H1 (cell line): ENCODE measurements around the gene MIER2. TPM values are rescaled to one million over a fixed set of nuclear protein-coding genes. Genes with fewer than 3 reads are reported as not detected.

Source experiments
- CTCF ChIA-PET: fragments of 300-600 bp; sonication (Branson Sonifier 250); formaldehyde crosslinking; loops from one replicate; lab custom pipeline; 2021; ENCODE audit not compliant: partially characterized antibody; lab: Charles Lee
- POLR2A ChIA-PET: fragments of 300-600 bp; sonication (Branson Sonifier 250); formaldehyde crosslinking; loops from one replicate; lab custom pipeline; 2021; ENCODE audit warnings: inconsistent platforms; ENCODE audit not compliant: partially characterized antibody; lab: Charles Lee
- DNase-seq, 2 experiments: peaks; one replicate each; pipeline versions ENCODE4 v3.0.0 to v3.0.0-alpha.2; 2010 to 2022; ENCODE audit warnings: low spot score in 2 of 2, low read depth in 1 of 2, mixed read lengths in 1 of 2
- FAIRE-seq: peaks from 2 replicates; lab custom pipeline; 2011; peaks lifted over from hg19 to GRCh38; lab: Jason Lieb, UNC
- H2AFZ ChIP-seq: 2 replicates; pipeline ENCODE4 v1.8.1; 2012; ENCODE audit warnings: low read length, inconsistent platforms
- H2AK5ac ChIP-seq: 2 replicates; pipeline ENCODE4 v1.6.1; 2013; ENCODE audit warnings: low read depth, low read length
- H2BK120ac ChIP-seq: replicated peaks from 2 replicates; pipeline ENCODE3; 2013; ENCODE audit warnings: low read depth, low read length, inconsistent platforms
- H2BK12ac ChIP-seq: 2 replicates; pipeline ENCODE4 v1.6.1; 2013; ENCODE audit warnings: low read depth, low read length
- H2BK15ac ChIP-seq: 2 replicates; pipeline ENCODE4 v1.6.1; 2013; ENCODE audit warnings: low read length
- H2BK20ac ChIP-seq: 2 replicates; pipeline ENCODE4 v1.6.1; 2013; ENCODE audit warnings: low read length
- H2BK5ac ChIP-seq: 2 replicates; pipeline ENCODE4 v1.6.1; 2013; ENCODE audit warnings: low read depth, low read length
- H3K14ac ChIP-seq: 2 replicates; pipeline ENCODE4 v1.6.1; 2013; ENCODE audit warnings: inconsistent platforms; ENCODE audit not compliant: insufficient read length
- H3K18ac ChIP-seq: 2 replicates; pipeline ENCODE4 v1.6.1; 2013; ENCODE audit warnings: low read length; ENCODE audit errors: extremely low read depth
- H3K23ac ChIP-seq: 2 replicates; pipeline ENCODE4 v1.6.1; 2013; ENCODE audit warnings: inconsistent platforms; ENCODE audit not compliant: insufficient read length
- H3K23me2 ChIP-seq: 2 replicates; pipeline ENCODE4 v1.6.1; 2013; ENCODE audit warnings: low read depth, low read length
- H3K27ac ChIP-seq: 2 replicates; pipeline ENCODE4 v1.6.1; 2011; ENCODE audit warnings: low read depth, low read length, inconsistent platforms
- H3K27me3 ChIP-seq, 4 experiments: replicated peaks in 1 of 4; 1 replicate in 1 of 4; 2 replicates in 3 of 4; pipeline versions ENCODE4 v1.6.1 to v1.8.1; 2011 to 2013; ENCODE audit warnings: low read length in 3 of 4, mild to moderate bottlenecking in 3 of 4, inconsistent platforms in 2 of 4, mixed read lengths in 2 of 4, moderate library complexity in 1 of 4; ENCODE audit not compliant: control insufficient read depth in 3 of 4, insufficient read depth in 3 of 4; ENCODE audit errors: extremely low read depth in 1 of 4
- H3K36me3 ChIP-seq, 4 experiments: 2 replicates each; pipeline versions ENCODE4 v1.6.1 to v1.8.1; 2011 to 2013; ENCODE audit warnings: mild to moderate bottlenecking in 4 of 4, low read length in 3 of 4, moderate library complexity in 2 of 4, control low read depth in 1 of 4, inconsistent platforms in 1 of 4; ENCODE audit not compliant: insufficient read depth in 4 of 4, control insufficient read depth in 2 of 4
- H3K4ac ChIP-seq: replicated peaks from 2 replicates; pipeline ENCODE3; 2013; ENCODE audit warnings: low read length, low read depth, mixed read lengths, inconsistent platforms; ENCODE audit not compliant: insufficient read length
- H3K4me1 ChIP-seq, 4 experiments: replicated peaks in 1 of 4; 1 replicate in 1 of 4; 2 replicates in 3 of 4; pipeline versions ENCODE4 v1.6.1 to v1.8.1; 2011 to 2013; ENCODE audit warnings: low read length in 3 of 4, inconsistent platforms in 2 of 4, mixed read lengths in 1 of 4; ENCODE audit not compliant: insufficient read depth in 4 of 4, control insufficient read depth in 3 of 4
- H3K4me2 ChIP-seq, 2 experiments: 2 replicates each; pipeline versions ENCODE4 v1.6.1 to v1.8.1; 2011 to 2013; ENCODE audit warnings: low read depth in 2 of 2, low read length in 2 of 2, control low read depth in 1 of 2, inconsistent platforms in 1 of 2, mild to moderate bottlenecking in 1 of 2; ENCODE audit not compliant: insufficient read depth in 1 of 2
- H3K4me3 ChIP-seq, 4 experiments: fragments of 200-600, 300-600 bp in 1 of 4; sonication (generic), shearing (Covaris generic), sonication (Bioruptor Twin) in 1 of 4; 2 replicates each; pipeline versions ENCODE4 v1.5.1 to v1.8.1; 2011 to 2016; ENCODE audit warnings: low read length in 4 of 4, low read depth in 3 of 4, control low read depth in 2 of 4, inconsistent platforms in 2 of 4, mild to moderate bottlenecking in 2 of 4, mixed read lengths in 1 of 4, moderate library complexity in 1 of 4; ENCODE audit not compliant: insufficient read depth in 2 of 4; ENCODE audit errors: extremely low read depth in 1 of 4
- H3K56ac ChIP-seq: replicated peaks from 2 replicates; pipeline ENCODE3; 2013; ENCODE audit warnings: low read depth, mild to moderate bottlenecking, mixed read lengths, low read length, inconsistent platforms; ENCODE audit not compliant: insufficient read length
- H3K79me1 ChIP-seq: 2 replicates; pipeline ENCODE4 v1.6.1; 2013; ENCODE audit warnings: low read depth, low read length, control low read depth
- H3K79me2 ChIP-seq, 2 experiments: 2 replicates each; pipeline versions ENCODE4 v1.6.1 to v1.8.1; 2012 to 2013; ENCODE audit warnings: low read length in 2 of 2, mild to moderate bottlenecking in 2 of 2, inconsistent platforms in 1 of 2; ENCODE audit not compliant: insufficient read depth in 2 of 2, control insufficient read depth in 1 of 2
- H3K9ac ChIP-seq, 4 experiments: replicated peaks in 1 of 4; 1 replicate in 1 of 4; 2 replicates in 3 of 4; pipeline versions ENCODE4 v1.6.1 to v1.8.1; 2011 to 2013; ENCODE audit warnings: low read depth in 3 of 4, low read length in 3 of 4, control low read depth in 2 of 4, mild to moderate bottlenecking in 2 of 4, moderate library complexity in 2 of 4, inconsistent platforms in 1 of 4; ENCODE audit errors: extremely low read depth in 1 of 4
- H3K9me3 ChIP-seq, 2 experiments: 2 replicates each; pipeline versions ENCODE4 v1.6.1 to v1.8.1; 2012 to 2013; ENCODE audit warnings: mild to moderate bottlenecking in 2 of 2, moderate library complexity in 2 of 2, control low read depth in 1 of 2, inconsistent platforms in 1 of 2, low read depth in 1 of 2, low read length in 1 of 2, mixed read lengths in 1 of 2; ENCODE audit not compliant: insufficient read depth in 2 of 2
- H4K20me1 ChIP-seq, 2 experiments: replicated peaks in 1 of 2; 2 replicates each; pipeline versions ENCODE3 to v1.8.1; 2011 to 2013; ENCODE audit warnings: inconsistent platforms in 2 of 2, low read length in 2 of 2, mild to moderate bottlenecking in 1 of 2; ENCODE audit not compliant: insufficient read depth in 2 of 2, control insufficient read depth in 1 of 2
- H4K5ac ChIP-seq: 2 replicates; pipeline ENCODE4 v1.6.1; 2013; ENCODE audit warnings: low read length, low read depth, mixed read lengths, inconsistent platforms; ENCODE audit not compliant: insufficient read length
- H4K8ac ChIP-seq: 2 replicates; pipeline ENCODE4 v1.8.0; 2013; ENCODE audit warnings: mild to moderate bottlenecking, moderate library complexity, low read length, inconsistent platforms; ENCODE audit not compliant: insufficient read depth; ENCODE audit errors: extremely low read depth
- H4K91ac ChIP-seq: replicated peaks from 2 replicates; pipeline ENCODE3; 2013; ENCODE audit warnings: low read length, mixed read lengths, inconsistent platforms; ENCODE audit not compliant: insufficient read length
- MAX ChIP-seq: IDR thresholded peaks from 2 replicates; pipeline ENCODE4 v1.6.1; 2012; ENCODE audit warnings: inconsistent platforms
- SUZ12 ChIP-seq: fragments of 200-600 bp; sonication (generic); IDR thresholded peaks from 2 replicates; pipeline ENCODE4 v1.6.1; 2012; ENCODE audit warnings: mild to moderate bottlenecking, inconsistent platforms, low read length, moderate library complexity, mixed read lengths
- YY1 ChIP-seq: IDR thresholded peaks from 2 replicates; pipeline ENCODE4 v1.6.1; 2011; ENCODE audit warnings: low read depth, mild to moderate bottlenecking, low read length
- WGBS, 2 experiments: shearing (Covaris generic) in 1 of 2; methylation state at CpG; one replicate each; pipeline versions ENCODE4 v1.1.6 to v1.1.7; 2013 to 2015; ENCODE audit warnings: low lambda C conversion rate in 2 of 2, mixed read lengths in 2 of 2, inconsistent platforms in 1 of 2, low coverage in 1 of 2, missing lambda C conversion rate in 1 of 2; ENCODE audit not compliant: insufficient replicate concordance in 2 of 2, insufficient coverage in 1 of 2, insufficient read length in 1 of 2; ENCODE audit errors: extremely low coverage in 1 of 2, missing lambda C conversion rate in 1 of 2; 5-methylcytosine and 5-hydroxymethylcytosine counted together
- polyA plus RNA-seq, 7 experiments: library from polyadenylated mRNA; depleted of rRNA in 3 of 7; stranded (reverse) in 5 of 7; unstranded in 2 of 7; fragments of >200 nt in 5 of 7; fragments of 200-250 nt in 2 of 7; gene quantifications; 1 replicate in 5 of 7; 2 replicates in 1 of 7; 4 replicates in 1 of 7; pipeline versions ENCODE4 v1.2.1 to v1.2.3, GENCODE V29; 2011 to 2013; ENCODE audit warnings: missing spikeins in 2 of 7, mixed read lengths in 2 of 7
- total RNA-seq: library from RNA; stranded (reverse); fragmentation: NEBNext Ultra II Directional; extraction: Animal tissue kit (Norgen Biotek cat#: 25700); gene quantifications from 2 replicates; pipeline ENCODE4 v1.2.1, GENCODE V29; 2021

Gene MIER2
- total and polyA plus RNA-seq, 2 of the 8 experiments (the other 6 are each of a cell fraction or from before 2014, with no cell fraction given): 30.3 to 48.3 TPM

GRCh38 chr19:273393-273792 is 71.2 kb downstream of the MIER2 start:
- H3K79me2 ChIP-seq: no peaks in the 10 kb centered on the region
- no peak overlapping the region for H2BK120ac ChIP-seq
- DNase-seq: no peak
- H3K14ac ChIP-seq: no peak overlapping the region
- H3K18ac ChIP-seq: no peak overlapping the region
- no peak overlapping the region for H2BK12ac ChIP-seq
- no peaks in the 10 kb centered on the region for H3K79me1 ChIP-seq
- H3K4me2 ChIP-seq: no peak overlapping the region
- H3K23me2 ChIP-seq: no peaks in the 10 kb centered on the region
- H3K4ac ChIP-seq: no peak overlapping the region
- H2BK15ac ChIP-seq: no peak overlapping the region
- no peak overlapping the region for H4K91ac ChIP-seq
- peaks cover 0 to 5% of the 10 kb centered on the region in 2 experiments for H4K20me1 ChIP-seq
- no peak overlapping the region for H2AK5ac ChIP-seq
- no peaks in the 10 kb centered on the region for H3K9me3 ChIP-seq
- no peak overlapping the region for H3K23ac ChIP-seq
- H3K27me3 ChIP-seq: no peaks in the 10 kb centered on the region
- POLR2A ChIA-PET: interaction anchor here (1.1 to 9.9 kb wide), 2 partner anchors 9 to 14 kb away, joined by 4 to 88 read pairs; no protein-coding TSS in a partner anchor
- H3K4me1 ChIP-seq: peaks cover 0 to 6% (median 3%) of the 10 kb centered on the region in 4 experiments; a peak in 2 of 7 replicates
- no peak overlapping the region for H2BK5ac ChIP-seq
- no peak for TF ChIP-seq SUZ12
- no peak for TF ChIP-seq MAX
- TF ChIP-seq YY1: no peak
- TF ChIP-seq, all 59 proteins: peak for 0
- Histone ChIP-seq H2AFZ (no peak overlapping the region), H4K5ac (no peak overlapping the region), H3K36me3 (no peaks in the 10 kb centered on the region), H3K9ac (no peak overlapping the region), H3K56ac (no peak overlapping the region), H2BK20ac (no peak overlapping the region), H4K8ac (no peak overlapping the region), H3K27ac (no peak overlapping the region), H3K4me3 (no peak overlapping the region)
- no peak for FAIRE-seq
- CTCF ChIA-PET: interaction anchor here (1.0 to 1.4 kb wide), 3 partner anchors 10 to 237 kb away, joined by 3 to 5 read pairs (median 4); no protein-coding TSS in a partner anchor
- WGBS, 2 experiments: 89% methylated on average over 6 of the region's 6 CpGs; no CpG with 5 or more reads in 1 of the 2 experiments
